DND-41 (cell line): ENCODE data around the gene KRT78.

Experiments
- ATAC-seq: fragments of 200-7000 bp; cut with Tn5 transposase; 3 replicates; pipeline ENCODE4 v1.9.1; 2021; ENCODE audit warnings: low read depth; ENCODE audit not compliant: insufficient read depth
- DNase-seq: peaks from one replicate; pipeline ENCODE4 v3.0.0-alpha.2; 2020
- H2AFZ ChIP-seq: 2 replicates; pipeline ENCODE4 v1.6.0; 2012; ENCODE audit warnings: low read depth, low read length
- H3K27ac ChIP-seq: 2 replicates; pipeline ENCODE4 v1.5.1; 2012; ENCODE audit warnings: low read length, inconsistent platforms
- H3K27me3 ChIP-seq: fragments of 200-600 bp; sonication (generic); 2 replicates; pipeline ENCODE4 v1.6.0; 2012; ENCODE audit warnings: low read length, mild to moderate bottlenecking, inconsistent platforms; ENCODE audit not compliant: insufficient read depth, poor library complexity
- H3K36me3 ChIP-seq: 2 replicates; pipeline ENCODE4 v1.5.1; 2012; ENCODE audit warnings: low read length, inconsistent platforms; ENCODE audit not compliant: insufficient read depth
- H3K4me1 ChIP-seq: 2 replicates; pipeline ENCODE4 v1.5.1; 2012; ENCODE audit warnings: mild to moderate bottlenecking, low read length; ENCODE audit not compliant: insufficient read depth
- H3K4me2 ChIP-seq: 2 replicates; pipeline ENCODE4 v1.6.0; 2012; ENCODE audit warnings: mild to moderate bottlenecking, moderate library complexity, low read length, inconsistent platforms; ENCODE audit not compliant: insufficient read depth
- H3K4me3 ChIP-seq, 2 experiments: fragments of 200-600 bp in 1 of 2; shearing (Covaris generic) in 1 of 2; 2 replicates each; pipeline ENCODE4 v1.5.1; 2012 to 2016; ENCODE audit warnings: inconsistent platforms in 2 of 2, low read length in 2 of 2, mild to moderate bottlenecking in 2 of 2, low read depth in 1 of 2, moderate library complexity in 1 of 2
- H3K79me2 ChIP-seq: 2 replicates; pipeline ENCODE4 v1.6.0; 2012; ENCODE audit warnings: low read length, inconsistent platforms; ENCODE audit not compliant: insufficient read depth
- H3K9ac ChIP-seq: 2 replicates; pipeline ENCODE4 v1.6.0; 2012; ENCODE audit warnings: low read depth, mild to moderate bottlenecking, inconsistent platforms, low read length, moderate library complexity
- H3K9me3 ChIP-seq: 2 replicates; pipeline ENCODE4 v1.5.1; 2012; ENCODE audit warnings: low read length, moderate library complexity, mild to moderate bottlenecking, inconsistent platforms; ENCODE audit not compliant: insufficient read depth, severe bottlenecking
- H4K20me1 ChIP-seq: 2 replicates; pipeline ENCODE4 v1.6.0; 2012; ENCODE audit warnings: low read length; ENCODE audit not compliant: insufficient read depth
- CTCF ChIP-seq: IDR thresholded peaks from 2 replicates; pipeline ENCODE4 v1.5.1; 2012; ENCODE audit warnings: borderline replicate concordance, low read length, moderate library complexity, mild to moderate bottlenecking; ENCODE audit not compliant: poor library complexity, severe bottlenecking; ENCODE audit errors: extremely low read depth
- EZH2 ChIP-seq: IDR thresholded peaks from 3 replicates; pipeline ENCODE4 v1.6.1; 2012; ENCODE audit warnings: borderline replicate concordance, low read depth, mild to moderate bottlenecking, moderate library complexity, low read length, inconsistent platforms; ENCODE audit not compliant: severe bottlenecking

KRT78 gene

GRCh38 chr12:52798003-52798670, 50.7 kb downstream of the KRT78 start:
- DNase-seq = no peak
- Histone ChIP-seq H3K4me1 (no peaks in the 10 kb centered on the region), H3K4me2 (no peak overlapping the region), H3K4me3 (no peak overlapping the region), H2AFZ (no peak overlapping the region), H3K9me3 (no peaks in the 10 kb centered on the region), H3K36me3 (no peaks in the 10 kb centered on the region), H3K27ac (no peak overlapping the region), H3K79me2 (no peaks in the 10 kb centered on the region), H3K27me3 (no peaks in the 10 kb centered on the region), H3K9ac (no peak overlapping the region), H4K20me1 (0 out of 2 replicates have a peak, but pooled peaks cover 2% of the 10 kb centered on the region)
- ATAC-seq = no peak
- TF ChIP-seq EZH2 = no peak
- no peak for TF ChIP-seq CTCF

GRCh38 chr12:52797529-52797894, 51.3 kb downstream of the KRT78 start:
- Histone ChIP-seq H3K36me3 (no peaks in the 10 kb centered on the region), H3K4me1 (no peaks in the 10 kb centered on the region), H3K9me3 (no peaks in the 10 kb centered on the region), H3K9ac (no peak overlapping the region), H2AFZ (no peak overlapping the region), H3K79me2 (no peaks in the 10 kb centered on the region), H3K4me2 (no peak overlapping the region), H4K20me1 (0 out of 2 replicates have a peak, but pooled peaks cover 2% of the 10 kb centered on the region), H3K4me3 (no peak overlapping the region), H3K27ac (no peak overlapping the region), H3K27me3 (no peaks in the 10 kb centered on the region)
- no peak for ATAC-seq
- TF ChIP-seq EZH2 (no peak), CTCF (no peak)
- DNase-seq = no peak

GRCh38 chr12:52796839-52797528, 51.8 kb downstream of the KRT78 start:
- no peaks in the 10 kb centered on the region for H3K4me1 ChIP-seq

More at GRCh38 chr12:52796839-52797528, 51.8 kb downstream of the KRT78 start:
- H3K36me3 ChIP-seq = no peaks in the 10 kb centered on the region
- H3K9ac ChIP-seq = no peak overlapping the region
- ATAC-seq (no peak), DNase-seq (no peak)
- H3K4me2 ChIP-seq = no peak overlapping the region
- no peak overlapping the region for H2AFZ ChIP-seq
- no peaks in the 10 kb centered on the region for H3K27me3 ChIP-seq
- no peaks in the 10 kb centered on the region for H3K9me3 ChIP-seq
- H3K27ac ChIP-seq = no peak overlapping the region
- no peak overlapping the region for H3K4me3 ChIP-seq
- no peaks in the 10 kb centered on the region for H3K79me2 ChIP-seq
- H4K20me1 ChIP-seq = 0 out of 2 replicates have a peak, but pooled peaks cover 2% of the 10 kb centered on the region
- TF ChIP-seq EZH2 (no peak), CTCF (no peak)
